Esophagus squamous epithelium (tissue), 5 donors: ENCODE data around the gene STARD9. TPM values are rescaled to one million over a fixed set of nuclear protein-coding genes. Genes with fewer than 3 reads are reported as not detected.

Experiments
- DNase-seq: peaks from one replicate; lab custom pipeline; 2025; lab: John Stamatoyannopoulos, UW
- H3K27ac ChIP-seq, 4 donors: fragments of 200-600 bp; sonication (generic); one replicate each; pipeline ENCODE4 v1.5.1; 2016 to 2019; ENCODE audit warnings: mild to moderate bottlenecking in 1 of 4
- H3K27me3 ChIP-seq, 4 donors: fragments of 200-600 bp; sonication (generic); 1 replicate in 3 of 4; 2 replicates in 1 of 4; pipeline versions ENCODE4 v1.5.1 to v1.6.0; 2017 to 2021; ENCODE audit warnings: antibody characterized with exemption in 1 of 4
- H3K36me3 ChIP-seq, 3 donors: fragments of 200-600 bp; sonication (generic); one replicate each; pipeline ENCODE4 v1.5.1; 2016 to 2019
- H3K4me1 ChIP-seq, 3 donors: fragments of 200-600 bp; sonication (generic); one replicate each; pipeline ENCODE4 v1.5.1; 2017 to 2019
- H3K4me3 ChIP-seq, 4 donors: fragments of 200-600 bp; sonication (generic); 1 replicate in 3 of 4; 2 replicates in 1 of 4; pipeline ENCODE4 v1.5.1; 2016 to 2019; ENCODE audit warnings: mild to moderate bottlenecking in 2 of 4, moderate library complexity in 1 of 4
- H3K9me3 ChIP-seq, 3 donors: fragments of 200-600 bp; sonication (generic); one replicate each; pipeline ENCODE4 v1.5.1; 2016 to 2019
- CTCF ChIP-seq, 6 experiments: fragments of 450-650 bp in 4 of 6; fragments of 200-600 bp in 2 of 6; sonication (generic) in 2 of 6; IDR thresholded peaks; one replicate each; pipeline ENCODE4 v1.5.1; 2016 to 2019; ENCODE audit warnings: antibody characterized with exemption in 6 of 6, mild to moderate bottlenecking in 4 of 6, moderate library complexity in 4 of 6
- POLR2A ChIP-seq, 4 donors: fragments of 450-650 bp; IDR thresholded peaks; one replicate each; pipeline ENCODE4 v1.6.1; 2017; ENCODE audit warnings: antibody characterized with exemption in 4 of 4, mild to moderate bottlenecking in 4 of 4, moderate library complexity in 3 of 4
- WGBS, 2 donors: methylation state at CpG; one replicate each; pipeline ENCODE4 v1.1.5; 2018; 5-methylcytosine and 5-hydroxymethylcytosine counted together
- intact Hi-C: fragments of 100-400 bp; cut with DNase I; formaldehyde crosslinking; loops from one replicate; pipeline ENCODE4 v1.15.0; 2022
- total RNA-seq, 4 donors: library from RNA; depleted of rRNA; stranded (reverse); fragments of >200 nt; gene quantifications; one replicate each; pipeline ENCODE4 v1.1.0, GENCODE V29; 2016
- donor health status: DM: yes; HTN: yes; CAD: no.

The STARD9 gene
- total RNA-seq, 4 donors from 2014 or later = 1.4 to 14.5 (median 2.3) TPM

DNA sequence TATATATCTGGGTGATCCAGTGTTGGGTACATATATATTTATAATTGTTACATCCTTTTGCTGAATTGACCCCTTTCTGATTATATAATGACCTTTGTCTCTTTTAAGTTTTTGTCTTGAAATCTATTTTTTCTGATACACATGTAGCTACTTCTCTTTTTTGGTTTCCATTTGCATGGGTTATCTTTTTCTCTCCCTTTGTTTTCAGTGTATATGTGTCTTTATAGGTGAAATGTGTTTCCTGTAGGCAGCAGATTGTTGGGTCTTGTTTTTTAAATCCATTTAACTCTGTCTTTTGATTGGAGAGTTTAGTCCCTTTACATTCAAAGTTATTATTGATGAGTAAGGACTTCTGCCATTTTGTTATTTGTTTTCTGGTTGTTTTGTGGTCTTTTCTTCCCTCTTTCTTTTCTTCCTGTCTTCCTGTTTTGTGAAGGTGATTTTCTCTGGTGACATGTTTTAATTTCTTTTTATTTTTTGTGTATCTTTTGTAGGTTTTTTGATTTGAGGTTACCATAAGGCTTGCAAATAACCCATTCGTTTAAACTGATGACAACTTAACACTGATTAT is 56.8 kb downstream of the STARD9 start:
- H3K27me3 ChIP-seq = no peaks in the 10 kb centered on the region

DNA sequence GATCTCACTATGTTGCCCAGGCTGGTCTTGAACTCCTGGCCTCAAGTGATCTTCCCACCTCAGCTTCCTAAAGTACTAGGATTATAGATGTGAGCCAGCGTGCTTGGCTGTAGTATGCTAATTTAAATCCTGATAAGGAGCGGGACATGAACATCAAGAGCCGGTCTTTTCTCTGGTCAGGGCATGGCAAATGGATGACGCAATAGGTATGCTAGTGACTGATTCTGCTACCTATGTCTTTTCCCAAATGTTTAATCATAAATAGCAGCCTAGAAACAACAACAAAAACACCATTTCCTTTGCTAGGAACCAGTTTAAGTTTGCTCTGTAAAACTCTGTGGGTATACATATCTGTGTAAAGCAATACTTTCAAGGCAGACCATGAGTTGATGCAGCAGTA is 64.7 kb downstream of the STARD9 start:
- Histone ChIP-seq H3K4me3 (no peak overlapping the region), H3K27me3 (no peaks in the 10 kb centered on the region), H3K9me3 (no peaks in the 10 kb centered on the region), H3K27ac (no peak overlapping the region), H3K4me1 (no peaks in the 10 kb centered on the region), H3K36me3 (peaks cover 0 to 45% (median 0%) of the 10 kb centered on the region in 3 donors)
- no peak for DNase-seq
- TF ChIP-seq POLR2A (IDR thresholded peaks at IDR 0.05) (no peak), CTCF (IDR thresholded peaks at IDR 0.05) (no peak)
- WGBS, 2 donors = 90 to 97% methylated on average over 3 to 4 of the region's 4 CpGs
- intact Hi-C loops = no loop called here

More for the DNA sequence above, 56.8 kb downstream of the STARD9 start:
- TF ChIP-seq CTCF (IDR thresholded peaks at IDR 0.05) (no peak), POLR2A (IDR thresholded peaks at IDR 0.05) (no peak)
- 89 to 100% methylated on average over 1 of the region's 1 CpG for WGBS, 2 donors
- Histone ChIP-seq H3K9me3 (no peaks in the 10 kb centered on the region), H3K36me3 (peaks cover 0 to 18% (median 0%) of the 10 kb centered on the region in 3 donors), H3K27ac (no peak overlapping the region), H3K4me1 (no peaks in the 10 kb centered on the region), H3K4me3 (no peak overlapping the region)
- intact Hi-C loops = no loop called here
- DNase-seq = no peak

- Histone ChIP-seq H3K36me3 (peaks cover 0 to 10% (median 0%) of the 10 kb centered on the region in 3 donors), H3K27ac (no peak overlapping the region), H3K4me1 (peaks cover 0 to 7% (median 2%) of the 10 kb centered on the region in 3 donors), H3K27me3 (no peaks in the 10 kb centered on the region), H3K4me3 (no peak overlapping the region), H3K9me3 (no peaks in the 10 kb centered on the region)
- TF ChIP-seq CTCF (IDR thresholded peaks at IDR 0.05) = peak; percentile 40 to 83 (median 72)
- no peak for TF ChIP-seq POLR2A (IDR thresholded peaks at IDR 0.05)
- 37 to 41% methylated on average over 5 of the region's 5 CpGs for WGBS, 2 donors
- intact Hi-C loops = no loop called here
- DNase-seq = no peak
Measured at GRCh38 chr15:42650208-42651066, 75.0 kb downstream of the STARD9 start.

GRCh38 chr15:42665827-42666226 is 90.4 kb downstream of the STARD9 start:
- no peak overlapping the region for H3K4me3 ChIP-seq
- no peaks in the 10 kb centered on the region for H3K9me3 ChIP-seq
- TF ChIP-seq POLR2A (IDR thresholded peaks at IDR 0.05) (no peak), CTCF (IDR thresholded peaks at IDR 0.05) (no peak)
- no peak for DNase-seq
- intact Hi-C loops = no loop called here
- H3K4me1 ChIP-seq = no peaks in the 10 kb centered on the region
- H3K27me3 ChIP-seq = no peaks in the 10 kb centered on the region
- 53 to 88% methylated on average over 2 to 3 of the region's 3 CpGs for WGBS, 2 donors
- H3K36me3 ChIP-seq = peaks cover 0 to 57% (median 3%) of the 10 kb centered on the region in 3 donors
- no peak overlapping the region for H3K27ac ChIP-seq

- intact Hi-C loops = no loop called here
Measured at GRCh38 chr15:42667855-42668254, 92.4 kb downstream of the STARD9 start.

More at GRCh38 chr15:42667855-42668254, 92.4 kb downstream of the STARD9 start:
- Histone ChIP-seq H3K4me1 (no peaks in the 10 kb centered on the region), H3K27me3 (no peaks in the 10 kb centered on the region), H3K4me3 (no peak overlapping the region), H3K9me3 (no peaks in the 10 kb centered on the region), H3K27ac (no peak overlapping the region), H3K36me3 (peaks cover 0 to 69% (median 3%) of the 10 kb centered on the region in 3 donors)
- TF ChIP-seq CTCF (IDR thresholded peaks at IDR 0.05) = no peak
- DNase-seq = no peak
- 89 to 93% methylated on average over 1 of the region's 1 CpG for WGBS, 2 donors
